ENCODE data around the gene SUSD2.

DNA sequence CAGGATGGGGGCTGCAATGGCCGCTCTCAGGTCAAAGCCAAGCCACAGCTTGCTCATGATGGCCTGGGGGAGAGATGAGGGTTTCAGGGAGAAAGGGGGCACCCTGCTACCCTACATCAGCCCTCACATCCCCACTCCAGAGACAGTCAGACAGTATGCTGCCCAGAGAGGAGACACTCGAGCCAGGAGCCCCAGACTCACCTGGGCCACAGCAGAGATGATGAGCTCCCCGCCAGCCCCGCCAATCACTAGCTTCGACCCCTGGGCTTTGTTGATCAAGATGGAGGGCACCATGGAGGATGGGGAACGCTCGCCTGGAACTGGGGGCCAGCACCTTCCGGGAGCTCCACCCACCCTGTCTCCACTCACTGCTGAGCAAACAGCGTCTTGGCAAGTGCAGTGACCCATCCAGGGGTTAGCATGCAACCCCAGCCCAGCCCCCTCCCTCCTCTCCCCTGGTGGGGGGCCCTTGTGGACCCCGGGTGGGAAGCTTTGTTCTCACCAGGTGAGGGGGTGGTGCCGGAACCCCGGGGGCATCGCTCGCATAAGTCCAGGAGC lies 43.8 kb downstream of the SUSD2 start:
- TF ChIP-seq, protein P1, sequence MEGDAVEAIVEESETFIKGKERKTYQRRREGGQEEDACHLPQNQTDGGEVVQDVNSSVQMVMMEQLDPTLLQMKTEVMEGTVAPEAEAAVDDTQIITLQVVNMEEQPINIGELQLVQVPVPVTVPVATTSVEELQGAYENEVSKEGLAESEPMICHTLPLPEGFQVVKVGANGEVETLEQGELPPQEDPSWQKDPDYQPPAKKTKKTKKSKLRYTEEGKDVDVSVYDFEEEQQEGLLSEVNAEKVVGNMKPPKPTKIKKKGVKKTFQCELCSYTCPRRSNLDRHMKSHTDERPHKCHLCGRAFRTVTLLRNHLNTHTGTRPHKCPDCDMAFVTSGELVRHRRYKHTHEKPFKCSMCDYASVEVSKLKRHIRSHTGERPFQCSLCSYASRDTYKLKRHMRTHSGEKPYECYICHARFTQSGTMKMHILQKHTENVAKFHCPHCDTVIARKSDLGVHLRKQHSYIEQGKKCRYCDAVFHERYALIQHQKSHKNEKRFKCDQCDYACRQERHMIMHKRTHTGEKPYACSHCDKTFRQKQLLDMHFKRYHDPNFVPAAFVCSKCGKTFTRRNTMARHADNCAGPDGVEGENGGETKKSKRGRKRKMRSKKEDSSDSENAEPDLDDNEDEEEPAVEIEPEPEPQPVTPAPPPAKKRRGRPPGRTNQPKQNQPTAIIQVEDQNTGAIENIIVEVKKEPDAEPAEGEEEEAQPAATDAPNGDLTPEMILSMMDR (IDR thresholded peaks at IDR 0.05; ENCODE audit: low read depth, low read length): no peak
- TF ChIP-seq EZH2phosphoT487 (IDR thresholded peaks at IDR 0.05; ENCODE audit: low read depth): no peak
